CD4-positive, alpha-beta T cell (primary cell): ENCODE data around the gene CAPZB. TPM values are rescaled to one million over a fixed set of nuclear protein-coding genes. Genes with fewer than 3 reads are reported as not detected.
A peak's percentile ranks its signal among the peaks of the same experiment; 100 is the strongest.

Experiments used
- ATAC-seq: fragments of 200-7000 bp; cut with Tn5 transposase; one replicate; pipeline ENCODE4 v1.10.0; 2022; ENCODE audit warnings: mild to moderate bottlenecking; ENCODE audit not compliant: poor library complexity
- CTCF ChIA-PET: fragments of 350-600 bp; sonication (Branson Sonifier 250); formaldehyde crosslinking; loops from one replicate; lab custom pipeline; 2021; ENCODE audit warnings: antibody characterized with exemption, inconsistent platforms; lab: Charles Lee
- POLR2A ChIA-PET: fragments of 350-600 bp; sonication (Branson Sonifier 250); formaldehyde crosslinking; loops from one replicate; lab custom pipeline; 2021; ENCODE audit warnings: antibody characterized with exemption, inconsistent platforms; lab: Charles Lee
- DNase-seq, 14 experiments: peaks; one replicate each; pipeline ENCODE4 v3.0.0-alpha.2; 2013 to 2020; ENCODE audit warnings: mixed read lengths in 2 of 14
- H3K27ac ChIP-seq, 2 donors: one replicate each; pipeline versions ENCODE4 v1.5.1 to v1.7.0; 2013; ENCODE audit warnings: low read length in 2 of 2, low read depth in 1 of 2, mild to moderate bottlenecking in 1 of 2
- H3K27me3 ChIP-seq, 2 experiments: 1 replicate in 1 of 2; 2 replicates in 1 of 2; pipeline versions ENCODE4 v1.6.1 to v1.7.0; 2013; ENCODE audit warnings: low read length in 2 of 2, control low read depth in 1 of 2, mild to moderate bottlenecking in 1 of 2, moderate library complexity in 1 of 2; ENCODE audit not compliant: insufficient read depth in 2 of 2, control insufficient read depth in 1 of 2
- H3K36me3 ChIP-seq: one replicate; pipeline ENCODE4 v1.6.1; 2013; ENCODE audit warnings: low read length, control low read depth; ENCODE audit not compliant: insufficient read depth
- H3K4me1 ChIP-seq: one replicate; pipeline ENCODE4 v1.6.1; 2013; ENCODE audit warnings: low read length, control low read depth; ENCODE audit not compliant: insufficient read depth
- H3K4me3 ChIP-seq: one replicate; pipeline ENCODE4 v1.5.1; 2013; ENCODE audit warnings: mild to moderate bottlenecking, low read length, moderate library complexity
- H3K9me3 ChIP-seq, 2 experiments: 1 replicate in 1 of 2; 2 replicates in 1 of 2; pipeline versions ENCODE4 v1.6.1 to v1.7.0; 2013; ENCODE audit warnings: low read length in 2 of 2, mild to moderate bottlenecking in 2 of 2, control low read depth in 1 of 2, moderate library complexity in 1 of 2; ENCODE audit not compliant: control insufficient read depth in 1 of 2, insufficient read depth in 1 of 2
- H3K27ac Mint-ChIP-seq: one replicate; pipeline ENCODE4 v1.8.0; 2020; ENCODE audit warnings: mixed read lengths
- H3K27me3 Mint-ChIP-seq: one replicate; pipeline ENCODE4 v1.8.0; 2021; ENCODE audit warnings: mixed read lengths
- H3K36me3 Mint-ChIP-seq: one replicate; pipeline ENCODE4 v1.8.0; 2021; ENCODE audit warnings: low read depth, mixed read lengths
- H3K4me1 Mint-ChIP-seq: one replicate; pipeline ENCODE4 v1.8.0; 2021; ENCODE audit warnings: low read depth, mixed read lengths
- H3K4me3 Mint-ChIP-seq: one replicate; pipeline ENCODE4 v1.8.0; 2020; ENCODE audit warnings: mild to moderate bottlenecking, mixed read lengths
- H3K9me3 Mint-ChIP-seq: one replicate; pipeline ENCODE4 v1.8.0; 2020; ENCODE audit warnings: mixed read lengths
- intact Hi-C, 2 experiments: fragments of 100-400 bp; cut with DNase I in 1 of 2; cut with micrococcal nuclease in 1 of 2; formaldehyde crosslinking; loops; one replicate each; pipeline versions ENCODE4 v1.15.1 to v1.9.0; 2023 to 2025; cut with DNase I, micrococcal nuclease
- total RNA-seq, 174 experiments: library from RNA in 2 of 174; stranded (reverse) in 2 of 174; gene quantifications; one replicate each; pipeline ENCODE4 v1.2.3 and lab custom pipeline; 2021 to 2026
- TF ChIP-seq, protein P1 (sequence below): fragments of 200-600 bp; IDR thresholded peaks from one replicate; pipeline ENCODE4 v1.8.0; 2022; ENCODE audit warnings: antibody characterized with exemption, mild to moderate bottlenecking

Gene CAPZB
- total RNA-seq, 2 experiments from 2014 or later = 168 to 173 TPM

DNA sequence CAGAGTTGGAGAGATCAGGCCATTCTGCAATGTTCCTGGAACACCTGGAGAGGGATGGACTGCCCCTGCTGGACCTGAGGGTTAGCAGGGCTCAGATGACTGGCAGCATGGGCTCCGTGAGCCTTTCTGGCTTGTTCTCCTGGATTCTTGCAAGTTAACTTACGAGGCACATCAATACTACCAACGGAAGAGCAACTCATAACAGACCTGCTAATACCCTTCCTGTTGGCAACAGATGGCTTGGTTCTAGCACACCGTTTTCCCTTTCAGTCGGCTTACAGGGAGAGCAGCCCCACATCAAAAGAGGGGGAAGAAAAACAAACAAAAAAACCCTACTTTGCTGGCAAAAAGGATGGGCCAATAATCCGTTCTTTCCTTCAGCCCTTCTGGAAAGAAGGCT lies 125.3 kb downstream of the CAPZB start:
- CTCF ChIA-PET = no interaction called here
- Mint-ChIP-seq H3K27ac (peak overlapping the region; percentile 77), H3K4me1 (peaks cover 63% of the 10 kb centered on the region), H3K9me3 (no peaks in the 10 kb centered on the region), H3K4me3 (peak overlapping the region; percentile 11), H3K27me3 (no peaks in the 10 kb centered on the region), H3K36me3 (peaks cover 48% of the 10 kb centered on the region)
- peaks cover 50% of the 10 kb centered on the region for H3K36me3 ChIP-seq
- intact Hi-C loops = no loop called here
- TF ChIP-seq, protein P1, sequence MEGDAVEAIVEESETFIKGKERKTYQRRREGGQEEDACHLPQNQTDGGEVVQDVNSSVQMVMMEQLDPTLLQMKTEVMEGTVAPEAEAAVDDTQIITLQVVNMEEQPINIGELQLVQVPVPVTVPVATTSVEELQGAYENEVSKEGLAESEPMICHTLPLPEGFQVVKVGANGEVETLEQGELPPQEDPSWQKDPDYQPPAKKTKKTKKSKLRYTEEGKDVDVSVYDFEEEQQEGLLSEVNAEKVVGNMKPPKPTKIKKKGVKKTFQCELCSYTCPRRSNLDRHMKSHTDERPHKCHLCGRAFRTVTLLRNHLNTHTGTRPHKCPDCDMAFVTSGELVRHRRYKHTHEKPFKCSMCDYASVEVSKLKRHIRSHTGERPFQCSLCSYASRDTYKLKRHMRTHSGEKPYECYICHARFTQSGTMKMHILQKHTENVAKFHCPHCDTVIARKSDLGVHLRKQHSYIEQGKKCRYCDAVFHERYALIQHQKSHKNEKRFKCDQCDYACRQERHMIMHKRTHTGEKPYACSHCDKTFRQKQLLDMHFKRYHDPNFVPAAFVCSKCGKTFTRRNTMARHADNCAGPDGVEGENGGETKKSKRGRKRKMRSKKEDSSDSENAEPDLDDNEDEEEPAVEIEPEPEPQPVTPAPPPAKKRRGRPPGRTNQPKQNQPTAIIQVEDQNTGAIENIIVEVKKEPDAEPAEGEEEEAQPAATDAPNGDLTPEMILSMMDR = no peak
- DNase-seq (no peak), ATAC-seq (peak; percentile 46)
- no peak overlapping the region for H3K27ac ChIP-seq
- POLR2A ChIA-PET = no interaction called here
- no peaks in the 10 kb centered on the region for H3K9me3 ChIP-seq
- H3K4me1 ChIP-seq = peaks cover 36% of the 10 kb centered on the region
- H3K27me3 ChIP-seq = no peaks in the 10 kb centered on the region
- no peak overlapping the region for H3K4me3 ChIP-seq

DNA sequence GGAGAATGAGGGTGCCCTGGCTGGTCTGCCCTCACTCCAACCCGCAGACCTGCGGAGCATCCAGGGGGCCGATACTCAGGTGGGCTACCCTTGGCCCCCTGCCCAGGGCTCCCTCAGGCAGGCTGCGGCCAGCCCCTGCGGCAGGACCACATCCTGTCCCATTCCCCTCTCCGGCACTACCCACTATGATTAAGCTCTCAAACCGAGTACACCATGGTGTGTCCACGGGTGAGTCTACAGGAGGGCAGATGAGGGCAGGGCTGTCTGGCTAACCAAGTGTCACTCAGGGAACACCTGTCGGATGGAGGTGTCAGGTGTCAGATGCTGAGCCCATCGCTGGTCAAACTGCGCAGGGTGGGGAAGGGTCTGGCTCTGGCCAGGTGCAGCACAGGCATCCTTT lies 126.0 kb downstream of the CAPZB start:
- peaks cover 50% of the 10 kb centered on the region for H3K36me3 Mint-ChIP-seq
- H3K27me3 ChIP-seq = no peaks in the 10 kb centered on the region
- H3K4me1 Mint-ChIP-seq = peaks cover 60% of the 10 kb centered on the region
- ATAC-seq (no peak), DNase-seq (no peak)
- peaks cover 50% of the 10 kb centered on the region for H3K36me3 ChIP-seq
- H3K9me3 Mint-ChIP-seq = no peaks in the 10 kb centered on the region
- no peaks in the 10 kb centered on the region for H3K27me3 Mint-ChIP-seq
- POLR2A ChIA-PET = no interaction called here
- no peak overlapping the region for H3K4me3 Mint-ChIP-seq
- no peak overlapping the region for H3K4me3 ChIP-seq
- TF ChIP-seq, protein P1 = no peak
- H3K27ac ChIP-seq = no peak overlapping the region
- peak overlapping the region; percentile 77 for H3K27ac Mint-ChIP-seq
- intact Hi-C loops = no loop called here
- no peaks in the 10 kb centered on the region for H3K9me3 ChIP-seq
- CTCF ChIA-PET = no interaction called here
- peaks cover 36% of the 10 kb centered on the region for H3K4me1 ChIP-seq

DNA sequence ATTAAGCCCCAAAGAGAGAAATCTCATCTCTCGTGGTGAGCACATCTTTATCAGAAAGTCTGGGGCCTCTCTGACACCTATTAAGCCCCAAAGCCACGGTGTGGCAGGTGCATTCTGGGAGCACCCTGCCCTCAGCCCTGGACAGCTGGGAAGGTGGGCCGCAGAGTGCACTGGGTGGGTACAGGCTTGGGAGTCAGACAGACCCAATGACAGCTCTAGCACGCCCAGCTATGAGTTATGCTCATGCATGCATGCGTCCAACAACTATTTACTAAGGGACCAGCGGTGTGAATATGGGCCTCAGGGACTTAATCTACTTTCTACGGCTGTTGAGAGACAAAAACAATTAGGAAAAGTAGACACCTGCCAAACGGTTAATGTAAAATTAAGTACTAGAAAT lies 126.6 kb downstream of the CAPZB start:
- POLR2A ChIA-PET = no interaction called here
- H3K9me3 Mint-ChIP-seq = no peaks in the 10 kb centered on the region
- intact Hi-C loops = no loop called here

More for the DNA sequence above, 126.6 kb downstream of the CAPZB start:
- Histone ChIP-seq H3K27ac (no peak overlapping the region), H3K9me3 (no peaks in the 10 kb centered on the region), H3K27me3 (no peaks in the 10 kb centered on the region), H3K4me3 (no peak overlapping the region), H3K36me3 (peaks cover 56% of the 10 kb centered on the region), H3K4me1 (peaks cover 36% of the 10 kb centered on the region)
- H3K27me3 Mint-ChIP-seq = no peaks in the 10 kb centered on the region
- no peak overlapping the region for H3K27ac Mint-ChIP-seq
- CTCF ChIA-PET = interaction anchor here (0.7 kb wide), 1 partner anchor 274 kb away, joined by 3 read pairs; no protein-coding TSS in a partner anchor
- no peak for ATAC-seq
- H3K4me1 Mint-ChIP-seq = peaks cover 55% of the 10 kb centered on the region
- no peak overlapping the region for H3K4me3 Mint-ChIP-seq
- DNase-seq = no peak
- peaks cover 52% of the 10 kb centered on the region for H3K36me3 Mint-ChIP-seq
- TF ChIP-seq, protein P1 = no peak
